Measurements from ENCODE around the gene GPR17. TPM values are rescaled to one million over a fixed set of nuclear protein-coding genes. Genes with fewer than 3 reads are reported as not detected.

The GPR17 gene
- total and polyA plus RNA-seq, 9 of the 15 experiments (the other 6 are each of a cell fraction or from before 2014, with no cell fraction given), result not detected

DNA sequence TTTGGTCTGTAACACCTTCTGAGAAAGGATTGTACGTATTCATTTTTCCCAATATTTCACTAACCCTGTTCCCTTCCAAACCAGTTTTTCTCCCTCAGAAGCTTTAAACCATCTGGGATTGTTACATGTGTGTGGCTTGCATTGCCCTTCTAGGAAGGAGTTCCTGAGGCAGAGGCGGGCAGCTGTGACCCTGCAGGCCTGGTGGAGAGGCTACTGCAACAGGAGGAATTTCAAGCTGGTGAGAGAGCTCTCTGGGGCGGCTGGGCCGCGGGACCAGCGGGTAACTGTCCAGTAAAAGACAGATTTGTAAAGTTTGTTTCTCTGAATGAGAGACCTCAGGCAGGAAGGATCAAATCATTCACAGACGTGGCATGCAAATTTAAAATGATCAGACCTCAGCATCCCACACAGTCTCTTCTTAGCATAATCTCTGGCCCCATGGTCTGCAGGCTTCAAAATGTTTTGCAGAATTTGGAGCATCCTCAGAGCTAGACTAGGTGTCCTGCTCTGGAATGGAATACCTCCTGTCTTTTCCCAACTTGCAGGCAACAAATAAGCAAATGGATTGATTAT, 40.2 kb upstream of the GPR17 start:
- POLR2A ChIA-PET, result no interaction called here
- in situ Hi-C loops (cut with MboI), result no loop called here

More for the DNA sequence above, 40.2 kb upstream of the GPR17 start:
- intact Hi-C loops (cut with micrococcal nuclease), result no loop called here
- H3K4me2 ChIP-seq (ENCODE audit: insufficient read depth, low read length), result no peak overlapping the region
- FAIRE-seq (no peak), DNase-seq (ENCODE audit: extremely low read depth in 1 of 4, low spot score in 3 of 4) (no peak), ATAC-seq (no peak)
- peaks cover 0 to 11% of the 10 kb centered on the region in 2 experiments; a peak in 2 of 5 replicates for H3K4me1 ChIP-seq (replicated peaks in 1 of 2; ENCODE audit: control insufficient read depth in 2 of 2, insufficient read depth in 2 of 2, low read length in 2 of 2)
- no peaks in the 10 kb centered on the region for H3K9me1 ChIP-seq (ENCODE audit: control insufficient read depth, insufficient read depth, low read length)
- H2AFZ ChIP-seq (ENCODE audit: low read depth, low read length), result no peak overlapping the region
- BruUV-seq (replicated peaks), result no TSS peak
- peaks cover 50 to 58% of the 10 kb centered on the region in 2 experiments; a peak in 4 of 5 replicates for H3K27me3 ChIP-seq (ENCODE audit: control insufficient read depth in 2 of 2, insufficient read depth in 2 of 2, low read length in 2 of 2)
- H3K4me3 ChIP-seq, result no peak overlapping the region
- H3K9me3 ChIP-seq (replicated peaks; ENCODE audit: control insufficient read depth, insufficient read depth, low read depth, low read length), result no peaks in the 10 kb centered on the region
- H3K79me2 ChIP-seq (ENCODE audit: control insufficient read depth, insufficient read depth, low read length), result no peaks in the 10 kb centered on the region
- CTCF ChIA-PET (ENCODE audit: low intra/inter-chr PET ratio), result no interaction called here
- WGBS (ENCODE audit: insufficient coverage, low coverage, missing lambda C conversion rate), result 6% methylated on average over 7 of the region's 7 CpGs
- H3K9ac ChIP-seq (ENCODE audit: insufficient read depth in 1 of 2, low read depth in 2 of 2, low read length in 2 of 2), result no peak overlapping the region
- no peaks in the 10 kb centered on the region; the same call in 2 of the 3 replicates for H3K36me3 ChIP-seq (ENCODE audit: control insufficient read depth, insufficient read depth, low read length)
- TF ChIP-seq FOXP4 (CRISPR knock-in tag; IDR thresholded peaks at IDR 0.05; ENCODE audit: borderline replicate concordance) (no peak), ZNF146 (CRISPR knock-in tag; IDR thresholded peaks at IDR 0.05; ENCODE audit: unreplicated experiment) (no peak), DPF2 (IDR thresholded peaks at IDR 0.05) (no peak), SRSF9 (IDR thresholded peaks at IDR 0.05; ENCODE audit: borderline replicate concordance, low read depth, low read length) (no peak), ZNF224 (CRISPR knock-in tag; IDR thresholded peaks at IDR 0.05) (no peak)
- H3K27ac ChIP-seq (ENCODE audit: extremely low read depth, low read depth, low read length), result no peak overlapping the region
- H4K20me1 ChIP-seq (replicated peaks; ENCODE audit: control insufficient read depth, insufficient read depth, low read length), result no peaks in the 10 kb centered on the region

All from K562 (cell line).